Subcutaneous adipose tissue (tissue), 4 donors: ENCODE measurements around the gene NUB1. TPM values are rescaled to one million over a fixed set of nuclear protein-coding genes. Genes with fewer than 3 reads are reported as not detected.

Source experiments
- CTCF ChIP-seq: fragments of 450-650 bp; IDR thresholded peaks from one replicate; pipeline ENCODE4 v1.5.1; 2016; ENCODE audit warnings: low read depth, mild to moderate bottlenecking, control low read depth, antibody characterized with exemption, moderate library complexity
- total RNA-seq, 4 donors: library from RNA; depleted of rRNA; stranded (reverse); fragments of >200 nt; gene quantifications; one replicate each; pipeline ENCODE4 v1.1.0, GENCODE V29; 2016

Gene NUB1
- total RNA-seq, 4 donors from 2014 or later: 59.2 to 95.4 (median 66.1) TPM

- no peak for TF ChIP-seq CTCF
Observed at GRCh38 chr7:151327022-151327421, 14.6 kb upstream of the NUB1 start.

GRCh38 chr7:151327659-151328058 is 14.0 kb upstream of the NUB1 start:
- no peak for TF ChIP-seq CTCF

- TF ChIP-seq CTCF: no peak
Observed at GRCh38 chr7:151330181-151330580, 11.4 kb upstream of the NUB1 start.

GRCh38 chr7:151330661-151331060 is 11.0 kb upstream of the NUB1 start:
- no peak for TF ChIP-seq CTCF

- TF ChIP-seq CTCF: no peak
Observed at GRCh38 chr7:151334628-151335027, 7.0 kb upstream of the NUB1 start.

GRCh38 chr7:151336027-151336708 is 5.4 kb upstream of the NUB1 start:
- no peak for TF ChIP-seq CTCF

GRCh38 chr7:151337346-151337745 is 4.3 kb upstream of the NUB1 start:
- TF ChIP-seq CTCF: no peak
